ENCODE results near the gene C16orf96. TPM values are rescaled to one million over a fixed set of nuclear protein-coding genes. Genes with fewer than 3 reads are reported as not detected.

The C16orf96 gene
- total RNA-seq, 6 experiments from 2014 or later: not detected

- H3K9me3 Mint-ChIP-seq: no peaks in the 10 kb centered on the region
- no peak for DNase-seq
- no peaks in the 10 kb centered on the region for H3K4me1 Mint-ChIP-seq (ENCODE audit: low read depth)
- peaks cover 42% of the 10 kb centered on the region for H3K27me3 Mint-ChIP-seq (ENCODE audit: insufficient read depth)
- H3K4me3 Mint-ChIP-seq: no peak overlapping the region
- no peaks in the 10 kb centered on the region for H3K36me3 Mint-ChIP-seq (ENCODE audit: low read depth)
- H3K27ac Mint-ChIP-seq: no peak overlapping the region
- no peak for TF ChIP-seq CTCF (IDR thresholded peaks at IDR 0.05)
These were observed 41.0 kb downstream of the C16orf96 start for GRCh38 chr16:4597174-4597573.

- TF ChIP-seq CTCF (IDR thresholded peaks at IDR 0.05): no peak
These were observed 42.9 kb downstream of the C16orf96 start for GRCh38 chr16:4599037-4599436.

GRCh38 chr16:4599545-4599944, 43.4 kb downstream of the C16orf96 start:
- Mint-ChIP-seq H3K27ac (no peak overlapping the region), H3K27me3 (ENCODE audit: insufficient read depth) (peaks cover 41% of the 10 kb centered on the region), H3K4me1 (ENCODE audit: low read depth) (no peaks in the 10 kb centered on the region), H3K4me3 (no peak overlapping the region), H3K9me3 (no peaks in the 10 kb centered on the region), H3K36me3 (ENCODE audit: low read depth) (no peaks in the 10 kb centered on the region)
- no peak for DNase-seq
- TF ChIP-seq CTCF (IDR thresholded peaks at IDR 0.05): no peak

More at GRCh38 chr16:4599037-4599436, 42.9 kb downstream of the C16orf96 start:
- no peak for DNase-seq
- H3K9me3 Mint-ChIP-seq: no peaks in the 10 kb centered on the region
- H3K27ac Mint-ChIP-seq: no peak overlapping the region
- no peaks in the 10 kb centered on the region for H3K4me1 Mint-ChIP-seq (ENCODE audit: low read depth)
- no peaks in the 10 kb centered on the region for H3K36me3 Mint-ChIP-seq (ENCODE audit: low read depth)
- peaks cover 45% of the 10 kb centered on the region for H3K27me3 Mint-ChIP-seq (ENCODE audit: insufficient read depth)
- no peak overlapping the region for H3K4me3 Mint-ChIP-seq

- no peak overlapping the region for H3K27ac Mint-ChIP-seq
- no peak overlapping the region for H3K4me3 Mint-ChIP-seq
- no peaks in the 10 kb centered on the region for H3K4me1 Mint-ChIP-seq (ENCODE audit: low read depth)
- peaks cover 31% of the 10 kb centered on the region for H3K27me3 Mint-ChIP-seq (ENCODE audit: insufficient read depth)
- H3K36me3 Mint-ChIP-seq (ENCODE audit: low read depth): no peaks in the 10 kb centered on the region
- H3K9me3 Mint-ChIP-seq: no peaks in the 10 kb centered on the region
- TF ChIP-seq CTCF (IDR thresholded peaks at IDR 0.05): no peak
- DNase-seq: no peak
These were observed 45.1 kb downstream of the C16orf96 start for GRCh38 chr16:4601036-4601863.

- no peaks in the 10 kb centered on the region for H3K36me3 Mint-ChIP-seq (ENCODE audit: low read depth)
- peaks cover 25% of the 10 kb centered on the region for H3K27me3 Mint-ChIP-seq (ENCODE audit: insufficient read depth)
- H3K27ac Mint-ChIP-seq: no peak overlapping the region
- H3K4me3 Mint-ChIP-seq: no peak overlapping the region
- no peaks in the 10 kb centered on the region for H3K4me1 Mint-ChIP-seq (ENCODE audit: low read depth)
- TF ChIP-seq CTCF (IDR thresholded peaks at IDR 0.05): no peak
- H3K9me3 Mint-ChIP-seq: no peaks in the 10 kb centered on the region
- DNase-seq: no peak
These were observed 45.7 kb downstream of the C16orf96 start for GRCh38 chr16:4601864-4602186.

All from HFFc6 (cell line).